Measurements from ENCODE around the gene CATSPERD.

GRCh38 chr19:5799247-5800241 is 79.1 kb downstream of the CATSPERD start:
- no peak for TF ChIP-seq CTCF (IDR thresholded peaks at IDR 0.05; ENCODE audit: insufficient read depth, low read depth, low read length)
- TF ChIP-seq EZH2 (IDR thresholded peaks at IDR 0.05; ENCODE audit: insufficient read depth, low read length) = no peak
